NCI-H146 treated with DMSO at 0.1 percent for 48 hours (cell line): ENCODE data around the gene MEPCE.
A peak's percentile ranks its signal among the peaks of the same experiment; 100 is the strongest.

Experiments
- DNase-seq: peaks from one replicate; lab custom pipeline; 2025; ENCODE audit not compliant: unreplicated experiment; lab: John Stamatoyannopoulos, UW

The MEPCE gene

GRCh38 chr7:100457033-100457432 lies 27.4 kb downstream of the MEPCE start:
- no peak for DNase-seq

- no peak for DNase-seq
Observed at GRCh38 chr7:100464210-100464660, 34.6 kb downstream of the MEPCE start, which contains the start of gene SPACDR. TSS of gene SPACDR (minus strand) at chr7:100464260. CDS start at chr7:100464025, 235 bp downstream.

GRCh38 chr7:100464791-100465190 lies 35.2 kb downstream of the MEPCE start:
- DNase-seq, result no peak

- no peak for DNase-seq
Observed at GRCh38 chr7:100465299-100465698, 35.7 kb downstream of the MEPCE start.

- DNase-seq, result no peak
Observed at GRCh38 chr7:100465702-100466311, 36.2 kb downstream of the MEPCE start.

GRCh38 chr7:100466653-100467605 lies 37.3 kb downstream of the MEPCE start:
- no peak for DNase-seq

GRCh38 chr7:100467638-100468373 lies 38.2 kb downstream of the MEPCE start:
- no peak for DNase-seq

- DNase-seq, result peak; percentile 27
Observed at GRCh38 chr7:100469227-100470044, 39.8 kb downstream of the MEPCE start.

GRCh38 chr7:100471021-100471420 lies 41.4 kb downstream of the MEPCE start:
- no peak for DNase-seq

- DNase-seq, result no peak
Observed at GRCh38 chr7:100472121-100472851, 42.7 kb downstream of the MEPCE start.

- no peak for DNase-seq
Observed at GRCh38 chr7:100472854-100473499, 43.3 kb downstream of the MEPCE start.

- no peak for DNase-seq
Observed at GRCh38 chr7:100475549-100475948, 45.9 kb downstream of the MEPCE start.

- DNase-seq, result no peak
Observed at GRCh38 chr7:100476101-100476780, 46.6 kb downstream of the MEPCE start.

- no peak for DNase-seq
Observed at GRCh38 chr7:100476903-100477870, 47.6 kb downstream of the MEPCE start.

- DNase-seq, result no peak
Observed at GRCh38 chr7:100477871-100478267, 48.2 kb downstream of the MEPCE start.

- peak; percentile 76 for DNase-seq
Observed at GRCh38 chr7:100478958-100479660, 49.5 kb downstream of the MEPCE start, which contains the start of gene TSC22D4. TSS of gene TSC22D4 (minus strand) at chr7:100479214. CDS start at chr7:100478038, 1,176 bp downstream.

- no peak for DNase-seq
Observed at GRCh38 chr7:100481466-100481865, 51.8 kb downstream of the MEPCE start.
